RWPE2 (cell line): Measurements from ENCODE around the gene USP51.
"Not testable (repeated sequence)": the region's sequence is repeated elsewhere in the genome, so short reads cannot be mapped to it uniquely, and the experiment has no call there.

Experiments used
- ATAC-seq: fragments of 200-7000 bp; cut with Tn5 transposase; 3 replicates; pipeline ENCODE4 v1.9.1; 2021; ENCODE audit warnings: low read depth
- DNase-seq: peaks from one replicate; pipeline ENCODE4 v3.0.0-alpha.2; 2020; ENCODE audit warnings: low spot score
- H3K27ac ChIP-seq: fragments of 450-650 bp; 2 replicates; pipeline ENCODE4 v1.5.1; 2017; ENCODE audit warnings: mild to moderate bottlenecking; ENCODE audit not compliant: poor library complexity, severe bottlenecking
- H3K27me3 ChIP-seq: fragments of 250-450 bp; sonication (Bioruptor Pico); 2 replicates; pipeline ENCODE4 v1.5.1; 2021; ENCODE audit warnings: mild to moderate bottlenecking, moderate library complexity; ENCODE audit not compliant: insufficient read depth, poor library complexity, severe bottlenecking
- H3K36me3 ChIP-seq: fragments of 250-450 bp; sonication (Bioruptor Pico); 2 replicates; pipeline ENCODE4 v1.5.1; 2020; ENCODE audit warnings: low read depth, mild to moderate bottlenecking, moderate library complexity
- H3K4me1 ChIP-seq: fragments of 250-450 bp; sonication (Bioruptor Pico); 2 replicates; pipeline ENCODE4 v1.5.1; 2021; ENCODE audit warnings: mild to moderate bottlenecking, moderate library complexity; ENCODE audit not compliant: insufficient read depth, poor library complexity, severe bottlenecking
- H3K4me3 ChIP-seq: fragments of 250-450 bp; sonication (Bioruptor Pico); 2 replicates; pipeline ENCODE4 v1.5.1; 2021; ENCODE audit warnings: mild to moderate bottlenecking, moderate library complexity; ENCODE audit not compliant: severe bottlenecking
- H3K9me3 ChIP-seq: fragments of 250-450 bp; sonication (Bioruptor Pico); 2 replicates; pipeline ENCODE4 v1.5.1; 2021; ENCODE audit warnings: mild to moderate bottlenecking, moderate library complexity; ENCODE audit not compliant: severe bottlenecking
- CTCF ChIP-seq: fragments of 450-650 bp; IDR thresholded peaks from one replicate; pipeline ENCODE4 v1.5.1; 2017; ENCODE audit warnings: mild to moderate bottlenecking, moderate library complexity; ENCODE audit not compliant: poor library complexity, severe bottlenecking

USP51 gene

GRCh38 chrX:55484948-55485347, 4.7 kb downstream of the USP51 start:
- Histone ChIP-seq H3K36me3 (no peaks in the 10 kb centered on the region), H3K27ac (no peak overlapping the region), H3K9me3 (no peaks in the 10 kb centered on the region), H3K27me3 (no peaks in the 10 kb centered on the region), H3K4me1 (no peaks in the 10 kb centered on the region), H3K4me3 (no peak overlapping the region)
- ATAC-seq (no peak), DNase-seq (no peak)
- no peak for TF ChIP-seq CTCF

- Histone ChIP-seq H3K9me3 (no peaks in the 10 kb centered on the region), H3K27me3 (no peaks in the 10 kb centered on the region), H3K27ac (no peak overlapping the region), H3K36me3 (no peaks in the 10 kb centered on the region), H3K4me1 (no peaks in the 10 kb centered on the region), H3K4me3 (no peak overlapping the region)
- no peak for DNase-seq
- no peak for TF ChIP-seq CTCF
- no peak for ATAC-seq
Measured at GRCh38 chrX:55480390-55481062, 9.1 kb downstream of the USP51 start.

- H3K36me3 ChIP-seq, H3K4me1 ChIP-seq, H3K27ac ChIP-seq, H3K4me3 ChIP-seq, DNase-seq, H3K9me3 ChIP-seq, ATAC-seq, H3K27me3 ChIP-seq: not testable (repeated sequence)
Measured at GRCh38 chrX:55479956-55480355, 9.7 kb downstream of the USP51 start.

GRCh38 chrX:55465791-55466190, 23.9 kb downstream of the USP51 start:
- H3K4me1 ChIP-seq, H3K27me3 ChIP-seq, H3K9me3 ChIP-seq, H3K4me3 ChIP-seq, DNase-seq, H3K36me3 ChIP-seq, ATAC-seq, H3K27ac ChIP-seq: not testable (repeated sequence)

- ATAC-seq, H3K36me3 ChIP-seq, DNase-seq, H3K27ac ChIP-seq, H3K9me3 ChIP-seq, H3K4me3 ChIP-seq, H3K27me3 ChIP-seq, H3K4me1 ChIP-seq: not testable (repeated sequence)
Measured at GRCh38 chrX:55465108-55465507, 24.5 kb downstream of the USP51 start.

- H3K27me3 ChIP-seq, H3K36me3 ChIP-seq, H3K4me3 ChIP-seq, H3K9me3 ChIP-seq, H3K4me1 ChIP-seq, ATAC-seq, DNase-seq, H3K27ac ChIP-seq: not testable (repeated sequence)
Measured at GRCh38 chrX:55464050-55464449, 25.6 kb downstream of the USP51 start.

GRCh38 chrX:55459926-55460325, 29.7 kb downstream of the USP51 start:
- not testable (repeated sequence) for DNase-seq, H3K9me3 ChIP-seq, H3K27ac ChIP-seq, H3K27me3 ChIP-seq, H3K4me1 ChIP-seq, H3K36me3 ChIP-seq, H3K4me3 ChIP-seq, ATAC-seq

- ATAC-seq, H3K4me3 ChIP-seq, H3K36me3 ChIP-seq, DNase-seq, H3K9me3 ChIP-seq, H3K27ac ChIP-seq, H3K27me3 ChIP-seq, H3K4me1 ChIP-seq: not testable (repeated sequence)
Measured at GRCh38 chrX:55459426-55459825, 30.2 kb downstream of the USP51 start.

- H3K27me3 ChIP-seq, H3K27ac ChIP-seq, H3K36me3 ChIP-seq, H3K9me3 ChIP-seq, H3K4me3 ChIP-seq, ATAC-seq, H3K4me1 ChIP-seq, DNase-seq: not testable (repeated sequence)
Measured at GRCh38 chrX:55455708-55456107, 33.9 kb downstream of the USP51 start.
